Measurements from ENCODE around the gene C3orf18. TPM values are rescaled to one million over a fixed set of nuclear protein-coding genes. Genes with fewer than 3 reads are reported as not detected.
A peak's percentile ranks its signal among the peaks of the same experiment; 100 is the strongest.

C3orf18 gene
- polyA plus RNA-seq, 1 donor from 2014 or later: 39.9 TPM

DNA sequence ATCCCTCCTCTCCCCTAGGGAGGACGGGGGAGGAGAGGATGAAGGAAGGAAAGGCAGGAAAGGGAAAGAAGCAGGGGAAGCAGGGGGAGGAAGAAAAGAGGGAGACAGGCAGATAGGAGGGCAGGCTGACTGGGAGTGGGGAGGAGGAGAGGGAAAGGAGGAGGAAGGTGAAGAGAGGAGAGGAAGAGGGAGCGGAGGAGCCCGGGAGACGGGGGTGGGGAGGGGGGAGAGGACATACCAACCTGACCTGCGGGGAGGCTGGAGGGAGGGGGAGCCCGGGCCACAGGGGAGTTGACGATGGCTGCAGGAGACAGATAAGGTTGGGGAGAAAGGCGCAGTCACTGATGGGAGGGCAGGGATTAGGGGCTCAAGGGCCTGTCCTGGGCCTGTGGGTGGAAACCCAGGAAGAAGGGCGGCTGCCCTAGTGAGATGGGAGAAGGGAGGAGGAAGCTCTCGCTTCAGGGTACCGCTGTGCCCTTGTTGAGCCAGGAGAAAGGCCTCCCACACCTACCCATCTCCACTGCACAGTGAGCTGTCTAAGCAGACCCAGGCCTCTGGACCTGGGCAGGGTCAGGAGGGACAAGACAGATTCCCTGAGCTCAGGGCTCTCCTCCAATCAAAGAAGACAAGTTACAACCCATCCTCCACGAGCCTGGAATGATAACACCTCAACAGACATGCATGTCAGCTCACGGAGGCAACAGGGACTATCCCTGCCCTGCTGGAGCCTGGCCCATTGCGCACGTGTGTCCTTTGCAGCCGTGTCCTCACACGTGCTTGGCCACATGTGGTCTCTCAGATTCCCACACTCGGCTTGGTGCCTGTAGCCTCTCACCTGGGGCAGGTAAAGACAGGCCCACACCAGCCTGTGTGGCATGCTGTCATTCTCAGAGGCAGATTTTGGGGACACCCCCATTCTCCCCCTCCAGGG, 27.9 kb downstream of the C3orf18 start:
- Histone ChIP-seq H3K27ac (ENCODE audit: low read length) (no peak overlapping the region), H4K20me1 (ENCODE audit: insufficient read depth) (no peaks in the 10 kb centered on the region), H2AFZ (ENCODE audit: low read depth, low read length) (peak overlapping the region; percentile 13), H3K79me2 (replicated peaks; ENCODE audit: insufficient read depth, low read length) (no peaks in the 10 kb centered on the region), H3K4me2 (ENCODE audit: low read length) (no peak overlapping the region), H3K27me3 (ENCODE audit: insufficient read depth, low read depth, low read length) (no peaks in the 10 kb centered on the region), H3K36me3 (ENCODE audit: insufficient read depth, low read length) (no peaks in the 10 kb centered on the region), H3K9ac (ENCODE audit: low read length) (peak overlapping the region; percentile 24), H3K4me3 (ENCODE audit: low read length) (no peak overlapping the region), H3K9me2 (ENCODE audit: insufficient read depth, low read length) (no peaks in the 10 kb centered on the region), H3K9me3 (ENCODE audit: low read length) (no peaks in the 10 kb centered on the region), H3F3A (ENCODE audit: insufficient read depth, low read length, poor library complexity, severe bottlenecking) (no peaks in the 10 kb centered on the region)
- TF ChIP-seq SMC3 (conservative IDR thresholded peaks at IDR 0.05; ENCODE audit: poor library complexity): no peak

- no peak overlapping the region for H3K4me2 ChIP-seq (ENCODE audit: low read length)
- H3F3A ChIP-seq (ENCODE audit: insufficient read depth, low read length, poor library complexity, severe bottlenecking): no peaks in the 10 kb centered on the region
- H3K27ac ChIP-seq (ENCODE audit: low read length): no peak overlapping the region
- H3K36me3 ChIP-seq (ENCODE audit: insufficient read depth, low read length): no peaks in the 10 kb centered on the region
- TF ChIP-seq POLR2AphosphoS5 (IDR thresholded peaks at IDR 0.05) (no peak), TAF1 (IDR thresholded peaks at IDR 0.05; ENCODE audit: low read depth) (no peak), EP300 (conservative IDR thresholded peaks at IDR 0.05; ENCODE audit: poor library complexity, severe bottlenecking) (no peak)
- H2AFZ ChIP-seq (ENCODE audit: low read depth, low read length): no peak overlapping the region
- no peaks in the 10 kb centered on the region for H3K79me2 ChIP-seq (replicated peaks; ENCODE audit: insufficient read depth, low read length)
- no peaks in the 10 kb centered on the region for H3K27me3 ChIP-seq (ENCODE audit: insufficient read depth, low read depth, low read length)
- H3K9ac ChIP-seq (ENCODE audit: low read length): no peak overlapping the region
- H4K20me1 ChIP-seq (ENCODE audit: insufficient read depth): no peaks in the 10 kb centered on the region
- H3K9me2 ChIP-seq (ENCODE audit: insufficient read depth, low read length): no peaks in the 10 kb centered on the region
- no peaks in the 10 kb centered on the region for H3K9me3 ChIP-seq (ENCODE audit: low read length)
- no peak overlapping the region for H3K4me3 ChIP-seq (ENCODE audit: low read length)
These were observed 30.0 kb downstream of the C3orf18 start for GRCh38 chr3:50537421-50538129.

GRCh38 chr3:50536471-50537180, 30.9 kb downstream of the C3orf18 start:
- no peak overlapping the region for H2AFZ ChIP-seq (ENCODE audit: low read depth, low read length)
- H3K4me3 ChIP-seq (ENCODE audit: low read length): no peak overlapping the region
- no peaks in the 10 kb centered on the region for H4K20me1 ChIP-seq (ENCODE audit: insufficient read depth)
- H3K9ac ChIP-seq (ENCODE audit: low read length): no peak overlapping the region
- no peak overlapping the region for H3K4me2 ChIP-seq (ENCODE audit: low read length)
- H3K27ac ChIP-seq (ENCODE audit: low read length): no peak overlapping the region
- H3F3A ChIP-seq (ENCODE audit: insufficient read depth, low read length, poor library complexity, severe bottlenecking): no peaks in the 10 kb centered on the region
- no peak for TF ChIP-seq CTCF (IDR thresholded peaks at IDR 0.05; ENCODE audit: poor library complexity, severe bottlenecking)
- no peak for TF ChIP-seq RAD21 (conservative IDR thresholded peaks at IDR 0.05)
- no peak for TF ChIP-seq TAF1 (IDR thresholded peaks at IDR 0.05; ENCODE audit: low read depth)
- no peak for TF ChIP-seq POLR2AphosphoS5 (IDR thresholded peaks at IDR 0.05)
- H3K27me3 ChIP-seq (ENCODE audit: insufficient read depth, low read depth, low read length): no peaks in the 10 kb centered on the region
- H3K9me3 ChIP-seq (ENCODE audit: low read length): no peaks in the 10 kb centered on the region
- H3K9me2 ChIP-seq (ENCODE audit: insufficient read depth, low read length): no peaks in the 10 kb centered on the region
- no peaks in the 10 kb centered on the region for H3K79me2 ChIP-seq (replicated peaks; ENCODE audit: insufficient read depth, low read length)
- no peaks in the 10 kb centered on the region for H3K36me3 ChIP-seq (ENCODE audit: insufficient read depth, low read length)

Measured in neural cell (in vitro differentiated cells).